ENCODE results near the gene CELF1. TPM values are rescaled to one million over a fixed set of nuclear protein-coding genes. Genes with fewer than 3 reads are reported as not detected.

Gene CELF1
- total RNA-seq, 6 experiments from 2014 or later = 66.3 to 86.5 (median 71.7) TPM

DNA sequence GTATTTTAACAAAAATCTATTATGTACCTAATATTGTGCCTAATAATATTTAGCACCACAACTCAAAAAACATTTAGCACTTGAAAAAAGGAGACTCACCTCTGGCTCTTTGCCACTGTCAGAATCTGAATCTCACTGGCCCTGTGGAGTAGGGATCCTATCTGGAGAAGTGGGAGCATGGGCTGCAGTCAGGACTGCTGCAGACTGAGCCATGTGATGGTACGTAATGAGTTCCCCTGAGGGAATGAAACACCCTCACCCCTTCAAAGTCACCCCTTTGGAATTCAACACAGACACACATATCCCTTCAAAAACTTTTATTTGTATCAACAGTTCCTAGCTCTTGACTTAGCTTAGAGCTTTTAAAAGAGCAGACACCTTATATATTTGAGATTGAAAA lies 19.0 kb upstream of the CELF1 start:
- no peaks in the 10 kb centered on the region for H3K27me3 ChIP-seq
- no peak overlapping the region for H3K4me3 ChIP-seq
- 71% methylated on average over 1 of the region's 1 CpG for WGBS (ENCODE audit: insufficient coverage, low coverage, low lambda C conversion rate, missing lambda C conversion rate)
- DNase-seq (no peak), ATAC-seq (no peak)
- TF ChIP-seq, protein P1, sequence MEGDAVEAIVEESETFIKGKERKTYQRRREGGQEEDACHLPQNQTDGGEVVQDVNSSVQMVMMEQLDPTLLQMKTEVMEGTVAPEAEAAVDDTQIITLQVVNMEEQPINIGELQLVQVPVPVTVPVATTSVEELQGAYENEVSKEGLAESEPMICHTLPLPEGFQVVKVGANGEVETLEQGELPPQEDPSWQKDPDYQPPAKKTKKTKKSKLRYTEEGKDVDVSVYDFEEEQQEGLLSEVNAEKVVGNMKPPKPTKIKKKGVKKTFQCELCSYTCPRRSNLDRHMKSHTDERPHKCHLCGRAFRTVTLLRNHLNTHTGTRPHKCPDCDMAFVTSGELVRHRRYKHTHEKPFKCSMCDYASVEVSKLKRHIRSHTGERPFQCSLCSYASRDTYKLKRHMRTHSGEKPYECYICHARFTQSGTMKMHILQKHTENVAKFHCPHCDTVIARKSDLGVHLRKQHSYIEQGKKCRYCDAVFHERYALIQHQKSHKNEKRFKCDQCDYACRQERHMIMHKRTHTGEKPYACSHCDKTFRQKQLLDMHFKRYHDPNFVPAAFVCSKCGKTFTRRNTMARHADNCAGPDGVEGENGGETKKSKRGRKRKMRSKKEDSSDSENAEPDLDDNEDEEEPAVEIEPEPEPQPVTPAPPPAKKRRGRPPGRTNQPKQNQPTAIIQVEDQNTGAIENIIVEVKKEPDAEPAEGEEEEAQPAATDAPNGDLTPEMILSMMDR (IDR thresholded peaks at IDR 0.05) = no peak
- TF ChIP-seq POLR2A (IDR thresholded peaks at IDR 0.05) = no peak
- intact Hi-C loops (cut with DNase I) = no loop called here
- peaks cover 0 to 29% (median 3%) of the 10 kb centered on the region in 4 donors for H3K36me3 ChIP-seq
- H3K27ac ChIP-seq = peak overlapping the region in 1 of 3 donors; percentile 49
- H3K4me1 ChIP-seq = peaks cover 0 to 26% (median 9%) of the 10 kb centered on the region in 4 donors
- H3K9me3 ChIP-seq = no peaks in the 10 kb centered on the region

DNA sequence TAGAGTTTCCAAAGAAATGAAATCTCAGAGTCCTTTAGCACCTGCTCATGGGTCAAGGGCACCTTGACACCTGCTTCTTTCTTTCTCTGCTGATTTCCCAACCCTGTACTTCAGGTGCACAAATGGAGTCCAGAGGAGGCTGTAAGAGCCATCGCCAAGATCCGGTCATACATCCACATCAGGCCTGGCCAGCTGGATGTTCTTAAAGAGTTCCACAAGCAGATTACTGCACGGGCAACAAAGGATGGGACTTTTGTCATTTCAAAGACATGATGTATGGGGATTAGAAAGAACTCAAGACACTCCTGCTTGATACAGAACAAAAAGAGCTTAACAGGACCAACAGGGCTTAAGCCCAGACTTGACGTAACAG lies 18.4 kb upstream of the CELF1 start:
- H3K36me3 ChIP-seq = peaks cover 0 to 27% (median 3%) of the 10 kb centered on the region in 4 donors
- H3K27ac ChIP-seq = no peak overlapping the region
- ATAC-seq (no peak), DNase-seq (no peak)
- intact Hi-C loops (cut with DNase I) = no loop called here
- 81% methylated on average over 4 of the region's 4 CpGs for WGBS (ENCODE audit: insufficient coverage, low coverage, low lambda C conversion rate, missing lambda C conversion rate)
- H3K4me1 ChIP-seq = peaks cover 0 to 29% (median 9%) of the 10 kb centered on the region in 4 donors
- TF ChIP-seq, protein P1 (IDR thresholded peaks at IDR 0.05) = no peak
- TF ChIP-seq POLR2A (IDR thresholded peaks at IDR 0.05) = no peak
- no peaks in the 10 kb centered on the region for H3K9me3 ChIP-seq
- no peaks in the 10 kb centered on the region for H3K27me3 ChIP-seq
- no peak overlapping the region for H3K4me3 ChIP-seq

DNA sequence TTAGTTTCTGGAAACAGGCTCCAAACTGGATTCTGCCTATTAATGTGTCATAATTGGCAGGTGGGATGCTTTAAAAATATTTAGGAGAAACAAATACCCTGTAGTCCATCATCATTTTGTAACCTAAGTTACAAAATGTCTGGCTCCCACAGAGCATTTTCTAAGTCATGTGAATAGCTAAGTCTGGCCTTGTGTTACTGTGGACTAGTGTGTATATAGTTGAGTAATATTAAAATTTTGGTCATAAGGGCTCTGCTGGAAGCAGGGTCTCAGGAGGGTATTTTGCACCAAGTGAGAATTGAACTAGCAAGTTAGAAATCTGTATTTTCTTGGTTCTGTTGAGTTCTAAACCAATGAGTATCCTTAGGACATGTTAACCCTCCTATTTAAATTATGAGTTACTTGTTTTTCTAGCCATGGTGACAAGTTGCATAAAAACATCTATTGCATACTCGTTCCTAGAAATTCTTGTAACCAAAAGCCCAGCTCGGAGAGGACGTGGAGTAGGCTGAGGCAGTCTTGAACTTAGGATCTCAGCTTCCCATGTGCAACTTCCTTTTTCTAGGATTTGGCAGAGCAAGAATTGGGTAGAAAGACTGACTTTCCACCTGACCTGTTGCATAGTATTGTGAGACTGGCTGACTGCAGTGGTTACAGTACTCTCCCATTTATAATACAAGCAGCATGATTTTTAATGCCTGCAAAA lies 17.9 kb upstream of the CELF1 start:
- intact Hi-C loops (cut with DNase I) = no loop called here
- no peak overlapping the region for H3K4me3 ChIP-seq
- H3K4me1 ChIP-seq = peaks cover 0 to 29% (median 9%) of the 10 kb centered on the region in 4 donors
- H3K9me3 ChIP-seq = no peaks in the 10 kb centered on the region
- H3K27ac ChIP-seq = no peak overlapping the region
- ATAC-seq (no peak), DNase-seq (no peak)
- H3K36me3 ChIP-seq = peaks cover 0 to 27% (median 3%) of the 10 kb centered on the region in 4 donors
- no peaks in the 10 kb centered on the region for H3K27me3 ChIP-seq
- WGBS (ENCODE audit: insufficient coverage, low coverage, low lambda C conversion rate, missing lambda C conversion rate) = 52% methylated on average over 3 of the region's 3 CpGs
- TF ChIP-seq POLR2A (IDR thresholded peaks at IDR 0.05) = no peak
- TF ChIP-seq, protein P1 (IDR thresholded peaks at IDR 0.05) = no peak

DNA sequence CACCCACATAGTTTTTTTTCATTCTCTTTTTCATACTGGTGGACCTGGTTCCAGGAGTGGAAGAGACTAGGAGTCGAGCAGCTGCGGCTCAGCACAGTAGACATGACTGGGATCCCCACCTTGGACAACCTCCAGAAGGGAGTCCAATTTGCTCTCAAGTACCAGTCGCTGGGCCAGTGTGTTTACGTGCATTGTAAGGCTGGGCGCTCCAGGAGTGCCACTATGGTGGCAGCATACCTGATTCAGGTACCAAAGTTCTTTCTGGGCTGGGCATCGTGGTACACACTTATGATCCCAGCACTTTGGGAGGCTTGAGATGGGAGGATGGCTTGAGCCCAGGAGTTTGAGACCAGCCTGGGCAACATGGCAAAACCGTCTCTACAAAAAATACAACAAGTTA lies 16.7 kb upstream of the CELF1 start:
- peaks cover 0 to 23% (median 3%) of the 10 kb centered on the region in 4 donors for H3K36me3 ChIP-seq
- intact Hi-C loops (cut with DNase I) = no loop called here
- no peak overlapping the region for H3K4me3 ChIP-seq
- no peak overlapping the region for H3K27ac ChIP-seq
- ATAC-seq = no peak
- no peak for DNase-seq
- TF ChIP-seq POLR2A (IDR thresholded peaks at IDR 0.05) = no peak
- TF ChIP-seq, protein P1 (IDR thresholded peaks at IDR 0.05) = no peak
- no peaks in the 10 kb centered on the region for H3K9me3 ChIP-seq
- no peaks in the 10 kb centered on the region for H3K27me3 ChIP-seq
- WGBS (ENCODE audit: insufficient coverage, low coverage, low lambda C conversion rate, missing lambda C conversion rate) = 93% methylated on average over 7 of the region's 7 CpGs
- peaks cover 0 to 34% (median 9%) of the 10 kb centered on the region in 4 donors for H3K4me1 ChIP-seq
